HepG2 (cell line): ENCODE measurements around the gene CSNK1D. TPM values are rescaled to one million over a fixed set of nuclear protein-coding genes. Genes with fewer than 3 reads are reported as not detected.

Experiments
- AGO2 ChIP-seq: fragments of 200-400 bp; formaldehyde crosslinking; optimal IDR thresholded peaks from 2 replicates; pipeline ENCODE3; 2017; ENCODE audit warnings: mild to moderate bottlenecking, low read depth, low read length, moderate library complexity
- AKNA ChIP-seq: sonication (generic); formaldehyde crosslinking; IDR thresholded peaks from 2 replicates; pipeline ENCODE4 v1.4.0; 2020; ENCODE audit warnings: missing genetic modification reagents, borderline replicate concordance
- GATAD1 ChIP-seq: IDR thresholded peaks from 2 replicates; pipeline ENCODE4 v1.6.1; 2016; ENCODE audit warnings: missing genetic modification reagents, missing compliant biosample characterization
- HNRNPL ChIP-seq: fragments of 200-400 bp; formaldehyde crosslinking; IDR thresholded peaks from 2 replicates; pipeline ENCODE4 v1.6.1; 2017; ENCODE audit warnings: mild to moderate bottlenecking, low read depth, low read length
- KDM2A ChIP-seq: sonication (generic); formaldehyde crosslinking; IDR thresholded peaks from 2 replicates; pipeline ENCODE4 v1.4.0; 2020; ENCODE audit warnings: low read depth, missing genetic modification reagents, borderline replicate concordance
- KLF15 ChIP-seq: sonication (generic); formaldehyde crosslinking; IDR thresholded peaks from 2 replicates; pipeline ENCODE4 v1.8.1; 2023; ENCODE audit warnings: borderline replicate concordance, mild to moderate bottlenecking, inconsistent platforms, missing genetic modification reagents, mixed read lengths
- MAX ChIP-seq: IDR thresholded peaks from 2 replicates; pipeline ENCODE4 v1.6.1; 2012; ENCODE audit warnings: inconsistent platforms
- NCOA1 ChIP-seq: sonication (generic); formaldehyde crosslinking; IDR thresholded peaks from 2 replicates; pipeline ENCODE4 v1.9.0; 2021; ENCODE audit warnings: missing genetic modification reagents
- PRDM15 ChIP-seq: sonication (generic); formaldehyde crosslinking; IDR thresholded peaks from 2 replicates; pipeline ENCODE4 v1.4.0; 2020; ENCODE audit warnings: missing genetic modification reagents
- PTBP1 ChIP-seq: fragments of 200-400 bp; formaldehyde crosslinking; IDR thresholded peaks from 2 replicates; pipeline ENCODE4 v1.6.1; 2018; ENCODE audit warnings: low read length, low read depth; ENCODE audit not compliant: poor library complexity, severe bottlenecking
- ZNF142 ChIP-seq: sonication (generic); formaldehyde crosslinking; IDR thresholded peaks from 2 replicates; pipeline ENCODE4 v1.4.0; 2020; ENCODE audit warnings: missing genetic modification reagents
- ZNF615 ChIP-seq: sonication (generic); formaldehyde crosslinking; IDR thresholded peaks from 2 replicates; pipeline ENCODE4 v1.5.0; 2020; ENCODE audit warnings: mild to moderate bottlenecking, missing genetic modification reagents, borderline replicate concordance
- ZNF839 ChIP-seq: sonication (generic); formaldehyde crosslinking; IDR thresholded peaks from 2 replicates; pipeline ENCODE4 v1.4.0; 2020; ENCODE audit warnings: missing genetic modification reagents, mild to moderate bottlenecking, borderline replicate concordance
- ZSCAN29 ChIP-seq: sonication (generic); formaldehyde crosslinking; conservative IDR thresholded peaks from 2 replicates; pipeline ENCODE4 v1.4.0; 2020; ENCODE audit warnings: mild to moderate bottlenecking, missing genetic modification reagents
- polyA plus RNA-seq, 8 experiments: library from polyadenylated mRNA; depleted of rRNA in 3 of 8; stranded (reverse) in 7 of 8; unstranded in 1 of 8; fragments of >200 nt; fragmentation: Illumina TruSeq in 4 of 8; extraction: Trizol in 4 of 8; gene quantifications; 2 replicates each; pipeline versions ENCODE4 v1.2.1 to v1.2.3, GENCODE V29; 2011 to 2016; ENCODE audit warnings: low read depth in 4 of 8, missing spikeins in 1 of 8, mixed read lengths in 1 of 8; ENCODE audit not compliant: insufficient read depth in 1 of 8
- total RNA-seq, 5 experiments: library from RNA; depleted of rRNA; stranded (reverse); fragments of >200 nt; fragmentation: Illumina TruSeq; extraction: Trizol; gene quantifications; 2 replicates each; pipeline ENCODE4 v1.2.3, GENCODE V29; 2016; ENCODE audit warnings: low read depth in 1 of 5

The CSNK1D gene
- total and polyA plus RNA-seq, 2 of the 13 experiments (the other 11 are each of a cell fraction or from before 2014, with no cell fraction given), result 31.5 to 128 TPM

GRCh38 chr17:82237746-82238471 lies 35.6 kb downstream of the CSNK1D start (continued):
- no peak for TF ChIP-seq ZNF142 (CRISPR knock-in tag)
- no peak for TF ChIP-seq KLF15 (CRISPR knock-in tag)
- no peak for TF ChIP-seq PRDM15
- TF ChIP-seq AKNA (CRISPR knock-in tag), result no peak
- TF ChIP-seq PTBP1, result no peak
- peak; percentile 89 for TF ChIP-seq AGO2
- 0 out of 2 replicates have a peak, but pooled peaks have one; percentile 51 for TF ChIP-seq HNRNPL
- no peak for TF ChIP-seq NCOA1 (CRISPR knock-in tag)
- TF ChIP-seq ZNF615 (CRISPR knock-in tag), result no peak
- TF ChIP-seq ZSCAN29, result no peak
- TF ChIP-seq GATAD1 (CRISPR knock-in tag), result no peak
- no peak for TF ChIP-seq MAX
- 0 out of 2 replicates have a peak, but pooled peaks have one; percentile 13 for TF ChIP-seq KDM2A (CRISPR knock-in tag)
- no peak for TF ChIP-seq ZNF839 (CRISPR knock-in tag)
